GM12865 (cell line): ENCODE data around the gene TMUB1.

Source experiments
- DNase-seq: peaks from one replicate; pipeline ENCODE4 v3.0.0; 2010; ENCODE audit warnings: low read depth
- H3K4me3 ChIP-seq: 2 replicates; pipeline ENCODE4 v1.5.1; 2011; ENCODE audit warnings: mild to moderate bottlenecking, low read depth, low read length, control low read depth
- CTCF ChIP-seq: IDR thresholded peaks from 2 replicates; pipeline ENCODE4 v1.5.1; 2011; ENCODE audit warnings: low read length, control low read depth, low read depth, inconsistent platforms; ENCODE audit not compliant: insufficient read depth; ENCODE audit errors: missing control alignments

The TMUB1 gene

GRCh38 chr7:151065516-151065915, 17.8 kb downstream of the TMUB1 start:
- DNase-seq, result no peak
- H3K4me3 ChIP-seq, result no peak overlapping the region
- TF ChIP-seq CTCF, result no peak

- H3K4me3 ChIP-seq, result no peak overlapping the region
- no peak for DNase-seq
- no peak for TF ChIP-seq CTCF
Observed at GRCh38 chr7:151064993-151065392, 18.3 kb downstream of the TMUB1 start.

DNA sequence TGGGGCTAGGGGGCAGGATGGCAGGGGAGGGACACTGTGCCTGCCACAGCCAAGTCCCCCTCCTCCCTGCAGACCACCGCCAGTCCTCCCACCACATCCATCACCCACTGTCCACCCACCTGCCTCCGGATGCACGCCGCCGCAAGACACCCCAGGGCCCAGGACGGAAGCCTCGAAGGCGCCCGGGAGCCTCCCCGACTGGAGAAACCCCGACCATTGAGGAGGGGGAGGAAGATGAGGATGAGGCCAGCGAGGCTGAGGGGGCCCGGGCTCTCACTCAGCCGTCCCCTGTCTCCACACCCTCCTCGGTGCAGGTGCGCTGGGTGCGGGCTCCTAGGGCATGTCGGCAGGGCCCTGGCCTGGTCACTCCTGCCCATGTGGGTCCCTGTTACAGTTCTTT, 18.8 kb downstream of the TMUB1 start:
- DNase-seq, result no peak
- TF ChIP-seq CTCF, result no peak
- H3K4me3 ChIP-seq, result no peak overlapping the region

GRCh38 chr7:151063212-151063561, 20.1 kb downstream of the TMUB1 start:
- no peak for DNase-seq
- no peak overlapping the region for H3K4me3 ChIP-seq
- TF ChIP-seq CTCF, result no peak

GRCh38 chr7:151062399-151063211, 20.7 kb downstream of the TMUB1 start:
- no peak overlapping the region for H3K4me3 ChIP-seq
- no peak for TF ChIP-seq CTCF
- no peak for DNase-seq

GRCh38 chr7:151062111-151062398, 21.2 kb downstream of the TMUB1 start:
- no peak overlapping the region for H3K4me3 ChIP-seq
- no peak for DNase-seq
- TF ChIP-seq CTCF, result no peak

DNA sequence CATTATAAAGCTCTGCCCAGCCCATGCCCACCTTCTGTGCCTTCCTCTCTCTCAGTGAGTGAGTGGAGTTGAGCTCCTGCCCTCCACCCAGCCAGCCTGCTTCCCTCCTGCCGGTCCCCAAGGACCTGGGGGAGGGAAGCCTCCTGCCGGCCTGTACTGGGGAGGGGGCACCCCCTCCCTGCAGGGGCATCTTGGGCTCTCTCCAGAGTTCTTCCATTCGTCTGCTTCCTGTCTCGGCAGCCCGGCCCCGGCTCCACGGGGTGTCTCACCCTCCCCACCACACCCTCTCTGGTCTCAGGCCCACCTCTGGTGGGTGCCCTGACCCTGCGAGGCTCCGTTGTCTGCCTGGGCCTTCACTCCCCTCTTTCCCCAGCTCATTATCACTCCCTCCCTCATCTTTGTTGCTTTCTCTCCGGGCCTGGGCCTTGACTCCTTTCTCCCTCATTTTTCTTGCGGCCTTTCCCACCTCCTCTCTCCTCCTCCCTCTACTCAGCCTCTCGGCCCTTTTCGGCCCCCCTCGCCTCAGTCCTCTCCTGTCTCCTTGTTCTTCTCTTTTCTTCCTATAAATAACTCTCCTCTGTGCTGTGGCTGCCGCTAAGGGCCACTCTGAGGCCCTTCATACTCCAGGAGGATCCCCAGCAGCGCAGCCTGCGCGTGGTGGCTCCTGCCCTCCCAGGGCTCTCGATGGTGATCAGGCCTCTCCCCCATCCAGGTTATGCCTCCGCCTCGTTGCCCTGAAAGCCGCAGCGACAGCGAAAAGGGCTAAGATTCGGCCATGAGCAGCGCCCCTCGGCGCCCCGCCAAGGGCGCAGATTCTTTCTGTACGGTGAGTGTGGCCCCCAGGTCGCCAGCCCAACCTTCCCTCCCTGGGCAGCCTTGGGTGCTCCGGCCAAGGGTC, 21.8 kb downstream of the TMUB1 start:
- no peak for TF ChIP-seq CTCF
- no peak overlapping the region for H3K4me3 ChIP-seq
- DNase-seq, result no peak
